Measurements from ENCODE around the gene MRTFA.
A peak's percentile ranks its signal among the peaks of the same experiment; 100 is the strongest.
"Not testable (repeated sequence)": the region's sequence is repeated elsewhere in the genome, so short reads cannot be mapped to it uniquely, and the experiment has no call there.

The MRTFA gene

DNA sequence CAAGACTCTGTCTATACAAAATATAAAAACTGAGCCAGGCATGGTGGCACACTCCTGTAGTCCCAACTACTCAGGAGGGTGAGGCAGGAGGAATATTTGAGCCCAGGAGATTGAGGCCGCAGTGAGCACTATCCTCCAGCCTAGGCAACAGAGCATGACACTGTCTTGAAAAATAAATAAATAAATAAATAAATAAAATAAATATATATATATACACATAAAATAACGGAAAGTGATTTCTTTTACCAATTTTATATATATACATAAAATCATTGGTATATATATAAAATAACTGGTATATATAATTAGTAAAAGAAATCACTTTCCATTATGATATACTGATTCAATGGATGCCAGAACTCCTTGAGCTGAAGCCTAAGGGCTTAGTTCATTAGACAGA, 91.8 kb downstream of the MRTFA start:
- DNase-seq: no peak

- no peak for DNase-seq
Observed at GRCh38 chr22:40542821-40543540, 93.5 kb downstream of the MRTFA start.

GRCh38 chr22:40541300-40541699, 95.2 kb downstream of the MRTFA start:
- DNase-seq: no peak

- DNase-seq: no peak
Observed at GRCh38 chr22:40540265-40540664, 96.3 kb downstream of the MRTFA start.

GRCh38 chr22:40536149-40536548, 100.4 kb downstream of the MRTFA start:
- DNase-seq: not testable (repeated sequence)

- no peak for DNase-seq
Observed at GRCh38 chr22:40535642-40536041, 100.9 kb downstream of the MRTFA start.

- no peak for DNase-seq
Observed at GRCh38 chr22:40535189-40535512, 101.4 kb downstream of the MRTFA start.

- DNase-seq: no peak
Observed at GRCh38 chr22:40534379-40535188, 101.9 kb downstream of the MRTFA start.

DNA sequence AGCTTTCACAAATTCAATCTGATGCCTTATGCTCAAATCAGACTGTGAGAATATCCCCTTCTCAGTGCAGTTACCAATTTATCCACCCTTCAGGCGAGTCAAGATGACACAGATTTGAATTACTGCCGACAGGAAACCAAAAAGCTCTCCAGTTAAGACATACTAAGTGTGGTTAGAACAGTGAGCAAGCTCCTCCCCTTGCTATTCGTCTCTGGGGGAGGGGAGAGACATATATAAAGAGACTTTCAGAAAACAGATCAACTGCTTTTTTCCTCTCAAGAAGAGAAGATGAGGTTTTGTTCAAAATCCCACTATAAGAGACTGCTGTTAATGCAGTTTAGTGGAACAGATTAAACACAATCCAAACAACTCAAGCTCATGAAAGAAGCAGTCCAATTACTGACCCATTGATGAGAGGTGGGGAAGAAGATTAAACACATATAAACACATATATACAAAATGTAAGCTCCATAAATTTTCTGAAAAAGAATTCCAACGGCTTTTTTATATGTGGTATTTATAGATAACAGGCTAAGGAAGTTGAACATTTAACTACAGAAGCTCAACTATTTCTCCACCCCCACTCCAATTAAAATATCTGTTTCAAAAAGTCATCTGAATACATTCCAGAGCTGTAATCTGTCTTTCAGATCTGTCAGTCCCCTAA, 102.7 kb downstream of the MRTFA start:
- DNase-seq: no peak

- no peak for DNase-seq
Observed at GRCh38 chr22:40531951-40532900, 104.3 kb downstream of the MRTFA start.

- DNase-seq: not testable (repeated sequence)
Observed at GRCh38 chr22:40530391-40530790, 106.1 kb downstream of the MRTFA start.

DNA sequence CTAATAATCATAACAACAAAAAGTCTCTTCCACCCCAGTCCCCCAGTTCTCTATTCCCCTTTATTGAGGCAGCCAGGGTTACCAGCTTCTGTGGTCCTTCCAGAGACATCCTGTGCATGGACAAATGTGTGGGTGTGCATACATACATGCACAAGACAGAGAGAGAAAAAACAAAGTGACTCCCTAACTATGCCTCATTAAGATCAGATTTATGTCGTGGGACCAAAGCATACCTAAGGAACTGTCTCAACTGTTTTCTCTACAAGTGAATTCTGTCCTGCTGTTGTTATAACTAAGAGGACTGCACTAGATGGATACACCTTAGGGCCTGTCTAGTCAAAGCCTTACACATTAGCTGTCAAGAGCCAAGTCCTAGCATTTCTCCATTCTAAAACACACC, 106.7 kb downstream of the MRTFA start:
- DNase-seq: no peak

DNA sequence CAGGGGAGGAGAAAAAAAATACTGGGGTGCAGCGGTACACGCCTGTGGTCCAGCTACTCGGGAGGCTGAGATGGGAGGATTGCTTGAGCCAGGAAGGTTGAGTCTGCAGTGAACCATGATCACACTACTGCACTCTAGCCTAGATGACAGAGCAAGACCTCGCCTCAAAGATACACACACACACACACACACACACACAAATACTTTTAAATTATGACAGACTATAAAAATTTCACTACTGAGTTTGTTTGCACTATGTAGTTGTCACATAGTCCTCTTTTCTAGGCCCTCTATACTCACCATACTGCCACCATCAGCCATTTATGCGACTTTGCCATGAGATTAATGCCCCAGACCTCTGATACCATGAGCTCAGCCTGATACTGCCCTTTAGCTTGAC, 109.6 kb downstream of the MRTFA start:
- no peak for DNase-seq

DNA sequence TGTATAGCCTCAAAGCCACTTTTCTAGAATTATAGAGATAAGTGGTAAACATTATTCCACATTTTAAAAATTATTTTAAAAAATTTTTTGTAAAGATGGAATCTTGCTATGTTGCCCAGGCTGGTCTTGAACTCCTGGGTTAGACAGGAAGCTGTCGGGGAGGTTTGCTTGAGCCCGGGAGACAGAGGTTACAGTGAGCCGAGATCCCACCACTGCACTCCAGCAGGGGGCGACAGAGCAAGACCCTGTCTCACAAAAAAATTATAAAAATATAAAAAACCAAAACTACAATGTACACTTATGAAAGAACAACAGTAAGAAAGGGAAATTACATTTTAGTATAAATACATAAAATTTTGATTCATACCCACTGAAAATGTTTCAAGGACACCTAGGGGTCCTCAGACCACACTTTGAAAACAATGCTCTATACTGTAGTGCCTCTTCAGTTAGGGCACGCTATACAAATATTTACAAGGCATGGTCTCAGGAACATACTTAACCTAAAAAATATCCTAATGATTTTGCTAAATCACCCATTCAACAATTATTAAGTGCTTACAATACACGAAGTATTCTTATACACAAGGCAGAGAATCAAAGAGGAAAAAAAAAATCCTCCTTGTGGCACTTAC, 111.2 kb downstream of the MRTFA start:
- DNase-seq: peak; percentile 51

DNA sequence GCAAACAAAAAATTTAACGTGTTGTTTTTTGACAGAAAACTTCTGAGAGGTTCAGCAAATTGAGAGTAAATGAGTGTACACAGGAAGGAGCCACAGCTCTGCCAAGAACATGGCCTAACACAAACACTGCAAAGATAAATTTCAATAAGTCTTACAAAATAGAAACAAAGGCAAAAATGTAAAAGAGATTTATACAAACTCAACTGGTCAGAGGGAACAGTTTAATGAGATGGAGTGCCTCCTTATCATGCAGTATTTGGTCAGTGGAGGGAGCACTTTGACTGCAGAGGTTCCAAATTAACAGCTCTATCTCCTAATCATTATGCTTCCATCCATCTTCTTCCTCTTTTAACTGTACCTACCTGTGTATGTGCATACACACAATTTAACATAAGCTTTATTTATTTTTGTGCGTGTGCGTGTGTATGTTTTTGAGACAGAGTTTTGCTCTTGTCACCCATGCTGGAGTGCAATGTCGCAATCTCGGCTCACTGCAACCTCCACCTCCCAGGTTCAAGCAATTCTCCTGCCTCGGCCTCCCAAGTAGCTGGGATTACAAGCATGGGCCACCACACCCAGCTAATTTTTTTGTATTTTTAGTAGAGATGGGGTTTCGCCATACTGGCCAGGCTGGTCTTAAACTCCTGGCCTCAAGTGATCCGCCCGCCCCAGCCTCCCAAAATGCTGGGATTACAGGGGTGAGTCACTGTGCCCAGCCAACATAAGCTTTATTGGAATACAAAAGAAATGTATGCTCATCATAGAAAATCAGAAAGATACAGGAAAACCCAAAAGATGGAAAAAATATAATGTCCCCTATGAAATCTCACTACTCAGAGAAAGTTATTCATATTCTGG, 111.9 kb downstream of the MRTFA start:
- no peak for DNase-seq

DNA sequence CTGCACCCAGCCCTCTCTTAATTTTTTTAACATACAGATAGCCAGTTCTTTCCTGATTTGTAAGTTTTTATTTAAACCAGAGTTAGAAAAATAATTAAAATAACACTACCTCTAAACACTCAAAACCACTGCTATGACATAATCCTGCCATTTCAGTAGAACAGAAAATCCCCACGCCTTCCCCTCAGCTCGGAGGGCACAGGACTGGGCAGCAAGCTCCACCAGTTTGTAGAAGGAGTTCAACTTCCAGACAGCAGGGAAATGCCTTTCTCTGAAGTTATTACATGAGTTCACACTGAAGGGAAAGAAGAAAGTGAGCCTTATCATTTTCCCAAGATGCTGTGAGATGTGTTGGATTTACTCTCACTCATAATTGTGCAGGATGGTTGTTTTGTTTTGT, 114.4 kb downstream of the MRTFA start:
- DNase-seq: no peak

- no peak for DNase-seq
Observed at GRCh38 chr22:40521046-40521445, 115.5 kb downstream of the MRTFA start.

DNA sequence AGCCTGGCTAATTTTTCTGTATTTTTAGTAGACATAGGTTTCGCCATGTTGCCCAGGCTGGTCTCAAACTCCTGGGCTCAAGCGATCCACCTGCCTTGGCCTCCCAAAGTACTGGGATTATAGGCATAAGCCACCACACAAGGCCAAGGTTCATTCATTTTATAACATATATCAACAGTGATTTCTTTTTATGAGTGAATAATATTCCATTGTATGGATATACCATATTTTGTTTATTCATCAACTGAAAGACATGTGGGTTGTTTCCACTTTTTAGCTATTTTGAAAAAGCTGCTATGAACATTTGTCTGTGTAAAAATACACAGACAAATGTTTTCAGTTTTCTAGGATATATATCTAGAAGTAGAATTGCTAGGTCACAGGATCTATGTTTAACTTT, 116.0 kb downstream of the MRTFA start:
- DNase-seq: no peak

GRCh38 chr22:40519948-40520331, 116.6 kb downstream of the MRTFA start:
- no peak for DNase-seq

DNA sequence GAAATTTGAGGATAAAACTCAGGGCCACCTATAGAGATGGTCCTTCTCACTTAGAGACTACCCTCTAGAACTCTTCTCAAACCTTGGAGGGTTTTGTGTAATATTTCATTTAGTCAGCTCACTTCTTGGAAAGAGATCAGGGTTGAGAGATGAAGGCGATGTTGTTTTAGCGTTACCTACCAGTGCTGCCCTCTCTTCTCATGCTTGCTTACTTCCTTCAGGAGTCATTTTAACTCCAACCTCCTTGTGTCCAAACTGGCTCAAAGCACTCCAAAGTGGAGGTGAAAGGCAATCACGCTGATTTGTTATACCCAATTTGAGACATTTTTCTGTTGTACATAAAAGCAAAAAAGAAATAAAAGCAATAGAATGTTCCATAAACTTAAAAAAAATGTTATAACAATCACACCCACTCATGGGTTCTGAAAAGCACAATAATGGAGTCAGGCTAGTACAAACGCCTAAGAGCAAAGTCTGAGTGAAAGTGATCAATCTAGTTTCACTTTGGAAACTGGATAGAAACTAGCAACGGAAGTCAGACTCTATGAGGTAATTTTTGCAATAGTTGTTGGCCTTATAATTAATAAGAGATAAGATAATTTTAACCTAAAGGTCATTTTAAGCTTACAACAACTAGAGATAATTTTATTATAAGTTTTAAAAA, 117.1 kb downstream of the MRTFA start:
- DNase-seq: no peak

- DNase-seq: no peak
Observed at GRCh38 chr22:40518840-40519239, 117.7 kb downstream of the MRTFA start.
